ENCODE measurements around the gene FKBP1B. TPM values are rescaled to one million over a fixed set of nuclear protein-coding genes. Genes with fewer than 3 reads are reported as not detected.

Gene FKBP1B
- total RNA-seq, 1 experiment from 2014 or later, result 11.8 TPM

DNA sequence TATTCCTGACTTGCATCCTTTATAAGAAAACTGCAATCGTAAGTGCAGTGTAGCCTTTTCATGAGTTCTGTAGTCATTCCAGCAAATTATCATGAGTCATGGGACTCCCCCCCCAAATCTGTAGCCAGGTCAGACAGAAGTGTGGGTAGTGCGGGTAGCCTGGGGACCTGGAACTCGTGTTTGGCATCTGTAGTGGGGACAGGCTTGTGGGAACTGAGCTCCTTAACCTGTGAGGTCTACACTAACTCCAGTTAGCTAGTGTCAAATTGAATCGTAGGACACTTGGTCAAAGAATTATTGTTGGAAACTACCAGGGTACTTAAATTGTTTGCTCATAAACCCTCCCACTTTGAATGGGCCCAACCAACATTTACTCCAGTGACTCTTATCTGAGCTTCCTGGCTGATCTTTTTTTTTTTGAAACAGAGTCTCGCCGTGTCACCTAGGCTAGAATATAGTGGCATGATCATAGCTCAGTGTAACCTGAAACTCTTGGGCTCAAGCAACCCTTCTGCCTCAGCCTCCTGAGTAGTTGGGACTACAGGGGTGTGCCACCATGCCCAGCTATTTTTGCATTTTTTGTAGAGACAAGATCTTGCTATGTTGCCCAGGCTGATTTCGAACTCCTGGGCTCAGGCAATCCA lies 61.2 kb downstream of the FKBP1B start:
- Histone ChIP-seq H3K9me2 (ENCODE audit: insufficient read depth) (no peaks in the 10 kb centered on the region), H3K4me3 (replicated peaks in 1 of 2; ENCODE audit: low read depth in 1 of 2, low read length in 2 of 2) (no peak overlapping the region), H2AFZ (ENCODE audit: low read depth, low read length, poor library complexity, severe bottlenecking) (no peak overlapping the region), H3K9ac (ENCODE audit: low read length) (no peak overlapping the region), H3K36me3 (ENCODE audit: control insufficient read depth in 1 of 2, insufficient read depth in 2 of 2, low read length in 2 of 2) (no peaks in the 10 kb centered on the region), H3K4me2 (ENCODE audit: low read length) (peak overlapping the region; percentile 20; the same call in 1 of the 2 replicates), H4K20me1 (ENCODE audit: insufficient read depth) (no peaks in the 10 kb centered on the region), H3K27ac (ENCODE audit: low read depth, low read length) (no peak overlapping the region), H3K27me3 (ENCODE audit: insufficient read depth, low read length) (no peaks in the 10 kb centered on the region), H3K9me3 (ENCODE audit: control insufficient read depth in 1 of 2, insufficient read depth in 1 of 2, low read depth in 1 of 2, low read length in 2 of 2) (no peaks in the 10 kb centered on the region), H3K4me1 (ENCODE audit: control insufficient read depth in 1 of 2, insufficient read depth in 2 of 2, low read length in 2 of 2) (peaks cover 4 to 22% of the 10 kb centered on the region in 2 experiments; a peak in 3 of 4 replicates), H3K79me2 (ENCODE audit: insufficient read depth, low read length) (no peaks in the 10 kb centered on the region)
- intact Hi-C loops (cut with micrococcal nuclease), result no loop called here
- RAD21 ChIA-PET (ENCODE audit: low non-redundant PET in 1 of 2, low total read pairs in 2 of 2, uncharacterized antibody in 2 of 2, unreplicated experiment in 2 of 2), result no interaction called here
- ATAC-seq, result no peak
- BruUV-seq (replicated peaks), result no TSS peak
- TF ChIP-seq SIN3A (IDR thresholded peaks at IDR 0.05; ENCODE audit: low read depth) (no peak), SP1 (IDR thresholded peaks at IDR 0.05; ENCODE audit: low read depth) (no peak)
- POLR2A ChIA-PET, result no interaction called here
- DNase-seq (ENCODE audit: low read depth, low spot score), result no peak
- CTCF ChIA-PET, result no interaction called here

GRCh38 chr2:24111407-24111901 lies 61.9 kb downstream of the FKBP1B start:
- Histone ChIP-seq H3K9me3 (ENCODE audit: control insufficient read depth in 1 of 2, insufficient read depth in 1 of 2, low read depth in 1 of 2, low read length in 2 of 2) (no peaks in the 10 kb centered on the region), H3K9me2 (ENCODE audit: insufficient read depth) (no peaks in the 10 kb centered on the region), H4K20me1 (ENCODE audit: insufficient read depth) (no peaks in the 10 kb centered on the region), H3K27ac (ENCODE audit: low read depth, low read length) (no peak overlapping the region), H2AFZ (ENCODE audit: low read depth, low read length, poor library complexity, severe bottlenecking) (no peak overlapping the region), H3K4me1 (ENCODE audit: control insufficient read depth in 1 of 2, insufficient read depth in 2 of 2, low read length in 2 of 2) (peaks cover 4 to 22% of the 10 kb centered on the region in 2 experiments; a peak in 3 of 4 replicates), H3K36me3 (ENCODE audit: control insufficient read depth in 1 of 2, insufficient read depth in 2 of 2, low read length in 2 of 2) (no peaks in the 10 kb centered on the region), H3K9ac (ENCODE audit: low read length) (no peak overlapping the region), H3K79me2 (ENCODE audit: insufficient read depth, low read length) (no peaks in the 10 kb centered on the region), H3K4me2 (ENCODE audit: low read length) (peak overlapping the region; percentile 20; the same call in 1 of the 2 replicates), H3K27me3 (ENCODE audit: insufficient read depth, low read length) (no peaks in the 10 kb centered on the region), H3K4me3 (replicated peaks in 1 of 2; ENCODE audit: low read depth in 1 of 2, low read length in 2 of 2) (no peak overlapping the region)
- RAD21 ChIA-PET (ENCODE audit: low non-redundant PET in 1 of 2, low total read pairs in 2 of 2, uncharacterized antibody in 2 of 2, unreplicated experiment in 2 of 2), result no interaction called here
- no peak for ATAC-seq
- BruUV-seq (replicated peaks), result no TSS peak
- intact Hi-C loops (cut with micrococcal nuclease), result no loop called here
- no peak for DNase-seq (ENCODE audit: low read depth, low spot score)
- POLR2A ChIA-PET, result no interaction called here
- no peak for TF ChIP-seq EZH2phosphoT487 (IDR thresholded peaks at IDR 0.05; ENCODE audit: borderline replicate concordance)
- TF ChIP-seq RAD21 (IDR thresholded peaks at IDR 0.05; ENCODE audit: low read depth), result no peak
- CTCF ChIA-PET, result no interaction called here

Other genes starting within 250 kb of the FKBP1B start
- gene ATAD2B, start 122.6 kb upstream of the FKBP1B start, total RNA-seq (2021; ENCODE audit: unreplicated experiment), result 9.6 TPM
- 14.1 TPM for gene UBXN2A, start 109.3 kb upstream of the FKBP1B start, total RNA-seq (2021; ENCODE audit: unreplicated experiment)
- gene MFSD2B, start 39.7 kb upstream of the FKBP1B start, total RNA-seq (2021; ENCODE audit: unreplicated experiment), result 0.39 TPM
- 19.9 TPM for gene WDCP, start 2.4 kb upstream of the FKBP1B start, total RNA-seq (2021; ENCODE audit: unreplicated experiment)
- gene SF3B6, start 26.6 kb downstream of the FKBP1B start, total RNA-seq (2021; ENCODE audit: unreplicated experiment), result 129 TPM
- 20.1 TPM for gene TP53I3, start 35.1 kb downstream of the FKBP1B start, total RNA-seq (2021; ENCODE audit: unreplicated experiment)
- not detected for gene PFN4, start 73.6 kb downstream of the FKBP1B start, total RNA-seq (2021; ENCODE audit: unreplicated experiment)
- gene FAM228B, start 73.7 kb downstream of the FKBP1B start, total RNA-seq (2021; ENCODE audit: unreplicated experiment), result 5.6 TPM
- not detected for gene FAM228A, start 125.3 kb downstream of the FKBP1B start, total RNA-seq (2021; ENCODE audit: unreplicated experiment)